AG04449 (cell line): ENCODE measurements around the gene GCKR.

Experiments
- CTCF ChIA-PET: fragments of 350-600 bp; formaldehyde crosslinking; extraction: SDS; loops from one replicate; lab custom pipeline; 2021; ENCODE audit warnings: antibody characterized with exemption; lab: Yijun Ruan, JAX
- POLR2A ChIA-PET: fragments of 400-600, 350-600 bp; formaldehyde crosslinking; extraction: SDS; loops from one replicate; lab custom pipeline; 2020; ENCODE audit warnings: antibody characterized with exemption, inconsistent platforms; lab: Yijun Ruan, JAX
- DNase-seq: peaks from one replicate; pipeline ENCODE4 v3.0.0-alpha.2; 2010; ENCODE audit warnings: low read depth, low spot score
- H3K4me3 ChIP-seq: 2 replicates; pipeline ENCODE4 v1.5.1; 2011; ENCODE audit warnings: low read depth, mild to moderate bottlenecking, control low read depth, low read length
- TF ChIP-seq, protein P1 (sequence below): IDR thresholded peaks from one replicate; pipeline ENCODE4 v1.5.1; 2011; ENCODE audit warnings: mild to moderate bottlenecking, moderate library complexity, low read length, control low read depth, inconsistent platforms; ENCODE audit not compliant: insufficient read depth; ENCODE audit errors: missing control alignments

GCKR gene

DNA sequence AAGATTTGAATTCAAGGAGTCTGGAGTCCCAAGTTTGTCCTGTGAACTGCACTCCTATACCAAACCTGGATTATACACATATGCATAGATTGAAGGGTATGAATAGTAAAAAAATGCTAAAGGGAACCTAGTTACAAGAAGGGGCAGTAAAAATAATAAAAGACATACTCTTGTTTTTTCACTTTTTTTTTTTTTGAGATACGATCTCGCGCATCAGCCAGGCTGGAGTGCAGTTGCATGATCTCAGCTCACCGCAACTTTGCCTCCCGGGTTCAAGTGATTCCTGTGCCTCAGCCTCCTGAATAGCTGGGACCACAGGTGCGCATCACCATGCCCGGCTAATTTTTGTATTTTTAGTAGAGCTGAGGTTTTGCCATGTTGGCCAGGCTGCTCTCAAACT lies 32.2 kb upstream of the GCKR start:
- ChIA-PET CTCF (no interaction called here), POLR2A (no interaction called here)
- TF ChIP-seq, protein P1, sequence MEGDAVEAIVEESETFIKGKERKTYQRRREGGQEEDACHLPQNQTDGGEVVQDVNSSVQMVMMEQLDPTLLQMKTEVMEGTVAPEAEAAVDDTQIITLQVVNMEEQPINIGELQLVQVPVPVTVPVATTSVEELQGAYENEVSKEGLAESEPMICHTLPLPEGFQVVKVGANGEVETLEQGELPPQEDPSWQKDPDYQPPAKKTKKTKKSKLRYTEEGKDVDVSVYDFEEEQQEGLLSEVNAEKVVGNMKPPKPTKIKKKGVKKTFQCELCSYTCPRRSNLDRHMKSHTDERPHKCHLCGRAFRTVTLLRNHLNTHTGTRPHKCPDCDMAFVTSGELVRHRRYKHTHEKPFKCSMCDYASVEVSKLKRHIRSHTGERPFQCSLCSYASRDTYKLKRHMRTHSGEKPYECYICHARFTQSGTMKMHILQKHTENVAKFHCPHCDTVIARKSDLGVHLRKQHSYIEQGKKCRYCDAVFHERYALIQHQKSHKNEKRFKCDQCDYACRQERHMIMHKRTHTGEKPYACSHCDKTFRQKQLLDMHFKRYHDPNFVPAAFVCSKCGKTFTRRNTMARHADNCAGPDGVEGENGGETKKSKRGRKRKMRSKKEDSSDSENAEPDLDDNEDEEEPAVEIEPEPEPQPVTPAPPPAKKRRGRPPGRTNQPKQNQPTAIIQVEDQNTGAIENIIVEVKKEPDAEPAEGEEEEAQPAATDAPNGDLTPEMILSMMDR: no peak
- DNase-seq: no peak
- H3K4me3 ChIP-seq: no peak overlapping the region

DNA sequence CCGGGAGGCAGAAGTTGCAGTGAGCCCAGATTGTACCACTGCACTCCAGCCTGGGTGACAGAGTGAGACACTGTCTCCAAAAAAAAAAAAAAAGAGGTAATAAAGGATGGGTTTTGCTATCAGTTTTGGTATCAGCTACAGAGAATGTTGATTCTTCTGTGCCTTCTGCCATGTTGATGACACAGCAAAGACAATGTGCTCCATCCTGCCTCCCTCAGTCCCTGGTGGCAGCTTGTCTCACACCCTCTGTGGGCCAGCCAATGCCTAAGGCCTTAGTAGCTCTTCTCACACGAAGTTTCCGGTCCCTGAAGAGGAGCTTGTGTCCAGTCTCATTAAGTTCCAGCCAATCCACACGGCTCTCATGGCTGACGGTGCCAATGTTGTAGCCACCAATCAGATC lies 24.7 kb upstream of the GCKR start:
- TF ChIP-seq, protein P1: no peak
- CTCF ChIA-PET: interaction anchor here (0.8 kb wide), 1 partner anchor 211 kb away, joined by 3 read pairs; no protein-coding TSS in a partner anchor
- POLR2A ChIA-PET: no interaction called here
- no peak for DNase-seq
- no peak overlapping the region for H3K4me3 ChIP-seq

DNA sequence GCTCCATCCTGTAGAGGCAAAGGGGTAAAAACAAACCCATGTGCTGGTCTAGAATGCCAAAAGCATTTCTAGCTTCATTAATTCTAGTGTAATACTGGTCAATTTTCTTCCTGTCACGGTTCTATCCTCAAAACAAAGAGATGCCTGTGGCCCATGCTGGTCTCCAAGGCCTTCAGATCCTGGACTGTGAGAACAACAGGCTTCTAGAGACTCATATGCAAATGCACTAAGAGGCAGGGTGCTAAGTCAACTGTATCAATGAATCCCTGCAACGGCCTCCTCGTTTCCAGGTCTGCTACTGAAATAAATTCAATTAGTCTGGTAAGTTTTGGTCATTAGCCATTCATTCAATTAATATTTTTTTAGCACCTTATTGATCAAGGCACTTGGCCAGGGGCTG lies 11.1 kb upstream of the GCKR start:
- TF ChIP-seq, protein P1: no peak
- no peak for DNase-seq
- CTCF ChIA-PET: interaction anchor here (1.7 kb wide), 1 partner anchor 198 kb away, joined by 5 read pairs; no protein-coding TSS in a partner anchor
- POLR2A ChIA-PET: no interaction called here
- H3K4me3 ChIP-seq: no peak overlapping the region

DNA sequence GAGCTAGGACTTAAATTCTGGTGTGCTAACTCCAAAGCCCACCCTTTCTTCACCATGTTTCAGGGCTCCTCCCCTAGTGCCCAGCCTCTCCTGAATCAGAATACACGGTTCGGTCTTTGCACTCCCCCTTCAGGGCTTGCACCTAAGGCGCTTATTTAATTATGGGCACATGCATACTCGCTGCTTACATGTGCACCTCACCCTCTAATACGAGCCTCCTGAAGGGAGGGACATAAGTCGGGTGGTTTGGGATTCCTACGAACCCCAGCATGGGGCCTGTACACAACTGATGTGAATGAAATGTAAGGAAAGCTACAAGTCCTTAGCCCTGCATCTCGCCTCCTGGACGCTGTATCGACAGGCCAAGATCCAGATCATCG lies 7.5 kb upstream of the GCKR start:
- no peak for DNase-seq
- ChIA-PET CTCF (interaction anchor here (1.1 to 1.2 kb wide), 2 partner anchors 11 to 81 kb away, joined by 3 to 5 read pairs; no protein-coding TSS in a partner anchor), POLR2A (no interaction called here)
- H3K4me3 ChIP-seq: peak overlapping the region; percentile 97
- TF ChIP-seq, protein P1: no peak

DNA sequence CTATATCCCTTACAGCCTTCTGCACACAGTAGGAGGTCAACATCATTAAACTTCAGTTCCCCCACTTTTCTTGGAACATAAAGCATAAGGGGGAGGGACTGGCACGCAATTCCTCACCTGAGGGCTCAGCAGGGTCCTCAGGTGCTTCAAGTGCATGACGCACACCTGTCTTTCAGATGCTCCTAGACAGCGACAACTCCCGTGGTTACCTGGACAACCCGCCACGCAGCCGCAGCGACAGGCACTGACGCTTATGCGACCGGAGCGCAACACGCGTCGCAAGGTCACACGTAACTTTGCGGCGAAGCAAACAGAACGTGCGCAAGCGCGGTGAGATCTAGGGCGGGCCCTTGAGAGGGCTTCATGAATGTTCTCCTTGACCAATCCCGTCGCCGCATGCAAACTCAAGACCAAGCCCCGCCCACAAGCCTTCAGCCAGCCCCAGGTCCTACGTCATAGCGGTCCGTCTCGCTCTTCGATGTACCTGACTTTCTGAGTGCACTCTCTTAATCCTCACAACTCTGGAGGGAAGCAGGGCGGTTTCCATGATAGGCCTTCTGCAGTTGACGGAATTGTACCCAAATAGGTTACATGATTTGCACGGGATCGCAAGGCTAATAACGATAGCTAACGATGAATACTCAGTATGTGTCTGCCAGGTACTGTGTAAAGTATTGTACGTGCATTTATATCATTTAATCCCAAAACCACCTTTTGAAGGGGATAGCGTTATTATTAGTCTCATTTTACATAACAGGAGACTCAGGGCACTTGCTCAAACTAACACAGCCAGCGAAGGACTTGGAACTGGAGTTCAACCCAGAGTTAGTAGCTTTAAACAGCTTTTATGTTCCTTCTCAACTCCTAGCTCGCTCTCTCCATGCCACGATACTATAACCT lies 6.9 kb upstream of the GCKR start, which contains the start of gene IFT172:
TSS of gene IFT172 (minus strand) at position 246 of the 900 bp plus-strand sequence. CDS start at position 156, 90 bp downstream.
- H3K4me3 ChIP-seq: peak within 1 kb of the TSS; percentile 97
- ChIA-PET CTCF (interaction anchor here (1.1 to 1.2 kb wide), 3 partner anchors 12 to 194 kb away, joined by 3 to 5 read pairs (median 5); no protein-coding TSS in a partner anchor), POLR2A (interaction anchor here (0.8 kb wide), 1 partner anchor 149 kb away, joined by 3 read pairs; no protein-coding TSS in a partner anchor)
- DNase-seq: peak; percentile 88
- TF ChIP-seq, protein P1: no peak

DNA sequence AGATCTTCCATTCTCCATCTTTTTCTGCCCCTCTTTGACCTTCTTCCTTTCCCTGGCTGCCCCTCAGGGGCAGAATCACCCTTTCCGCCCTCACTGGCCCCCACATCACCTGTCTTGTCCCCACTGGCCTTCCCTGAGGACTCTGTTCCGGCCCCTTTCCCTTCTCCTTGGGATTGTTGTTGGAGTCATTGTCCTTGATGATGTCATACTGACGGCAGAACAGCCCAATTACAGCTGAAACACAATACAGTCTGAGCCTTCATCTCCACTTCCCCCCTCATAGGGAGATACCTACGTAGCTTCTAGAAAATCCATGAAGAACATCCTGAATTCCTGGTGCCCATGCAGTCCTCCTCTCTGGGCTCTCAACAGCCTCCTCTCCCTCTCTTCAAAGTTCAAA lies 4.1 kb upstream of the GCKR start:
- ChIA-PET CTCF (interaction anchor here (1.5 kb wide), 1 partner anchor 191 kb away, joined by 4 read pairs; no protein-coding TSS in a partner anchor), POLR2A (no interaction called here)
- no peak overlapping the region for H3K4me3 ChIP-seq
- TF ChIP-seq, protein P1: no peak
- no peak for DNase-seq
